ENCODE results near the gene PITRM1.

PITRM1 gene

DNA sequence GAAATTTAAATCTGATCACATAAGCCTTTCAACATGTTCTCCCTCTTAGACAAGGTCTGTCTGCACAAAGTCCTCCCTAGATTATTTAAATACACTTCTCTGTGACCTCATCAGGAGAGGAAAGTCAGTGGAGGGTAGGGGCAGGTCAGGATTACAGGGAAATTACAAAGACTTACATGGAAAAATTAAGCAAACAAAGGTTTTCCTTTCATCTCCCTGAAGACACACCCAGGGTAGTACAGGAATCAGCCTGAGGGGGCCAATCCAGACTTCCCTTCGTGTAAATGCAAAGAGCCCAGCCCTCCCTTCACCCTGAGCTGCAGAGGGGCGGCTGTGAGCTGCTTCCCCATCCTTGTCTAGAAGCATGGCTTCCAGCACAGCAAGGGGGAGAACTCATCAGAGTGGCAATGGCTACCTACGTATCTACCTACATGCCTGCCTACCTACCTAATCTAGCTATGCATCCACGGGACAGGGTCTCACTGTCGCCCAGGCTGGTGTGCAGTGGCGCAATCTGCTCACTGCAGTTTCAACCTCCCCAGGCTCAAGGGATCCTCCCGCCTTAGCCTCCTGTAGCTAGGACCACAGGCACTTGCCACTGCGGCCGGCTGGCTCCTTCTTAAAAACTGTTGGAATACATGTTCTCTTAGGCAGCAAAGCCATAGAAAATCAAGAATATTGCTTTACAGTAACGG, 33.2 kb downstream of the PITRM1 start:
- no peak for DNase-seq (ENCODE audit: low read depth)

GRCh38 chr10:3137958-3138726, 34.4 kb downstream of the PITRM1 start:
- no peak for DNase-seq (ENCODE audit: low read depth)

GRCh38 chr10:3136763-3137611, 35.6 kb downstream of the PITRM1 start:
- peak; percentile 67 for DNase-seq (ENCODE audit: low read depth)

DNA sequence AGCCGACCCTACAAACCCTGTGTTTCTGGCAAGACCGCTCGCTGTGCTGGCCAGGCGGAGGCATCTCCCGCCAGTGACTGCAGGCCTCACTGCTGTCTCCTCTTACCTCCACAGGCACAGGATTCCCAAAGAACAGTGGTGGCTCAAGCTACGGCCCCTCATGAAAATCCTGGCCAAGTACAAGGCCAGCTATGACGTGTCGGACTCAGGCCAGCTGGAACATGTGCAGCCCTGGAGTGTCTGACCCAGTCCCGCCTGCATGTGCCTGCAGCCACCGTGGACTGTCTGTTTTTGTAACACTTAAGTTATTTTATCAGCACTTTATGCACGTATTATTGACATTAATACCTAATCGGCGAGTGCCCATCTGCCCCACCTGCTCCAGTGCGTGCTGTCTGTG, 36.2 kb downstream of the PITRM1 start:
- peak; percentile 4 for DNase-seq (ENCODE audit: low read depth)

GRCh38 chr10:3135006-3135405, 37.6 kb downstream of the PITRM1 start:
- no peak for DNase-seq (ENCODE audit: low read depth)

DNA sequence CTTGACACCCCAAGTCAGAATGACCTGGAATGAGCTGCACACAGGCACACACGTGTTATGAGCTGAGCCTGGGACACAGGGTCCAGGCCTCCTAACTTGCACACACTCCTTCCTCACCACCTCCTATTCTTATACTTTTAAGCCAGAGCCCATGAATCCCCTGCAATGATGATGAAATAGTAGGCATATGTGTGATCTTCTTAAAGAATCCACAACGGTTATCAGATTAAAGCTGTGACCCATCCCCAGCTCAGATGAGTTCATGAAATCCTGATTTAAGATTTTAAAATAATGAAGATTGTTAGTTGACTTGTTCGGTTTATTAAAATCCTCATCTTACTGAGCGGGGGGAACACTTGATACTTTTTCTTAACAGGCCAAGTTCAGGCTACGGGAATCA, 38.6 kb downstream of the PITRM1 start:
- no peak for DNase-seq (ENCODE audit: low read depth)

- DNase-seq (ENCODE audit: low read depth): no peak
Observed at GRCh38 chr10:3132036-3133025, 40.3 kb downstream of the PITRM1 start.

DNA sequence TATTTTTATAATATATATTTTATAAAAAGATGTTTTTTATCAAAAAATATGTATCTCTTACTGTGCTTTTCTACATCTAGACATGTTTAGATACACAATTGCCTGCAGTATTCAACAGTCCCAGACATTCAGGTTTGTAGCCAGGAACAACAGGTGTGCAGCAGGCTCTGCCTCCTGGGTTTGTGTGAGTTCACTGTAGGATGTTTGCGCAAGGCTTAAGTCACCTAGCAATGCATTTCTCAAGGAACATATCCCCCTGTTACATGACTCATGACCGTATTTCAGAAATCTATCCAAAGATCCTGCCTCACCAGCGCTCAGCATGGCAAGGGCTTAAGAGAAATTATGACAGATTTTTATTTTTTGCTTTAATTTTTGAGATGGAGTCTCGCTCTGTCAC, 41.5 kb downstream of the PITRM1 start:
- no peak for DNase-seq (ENCODE audit: low read depth)

DNA sequence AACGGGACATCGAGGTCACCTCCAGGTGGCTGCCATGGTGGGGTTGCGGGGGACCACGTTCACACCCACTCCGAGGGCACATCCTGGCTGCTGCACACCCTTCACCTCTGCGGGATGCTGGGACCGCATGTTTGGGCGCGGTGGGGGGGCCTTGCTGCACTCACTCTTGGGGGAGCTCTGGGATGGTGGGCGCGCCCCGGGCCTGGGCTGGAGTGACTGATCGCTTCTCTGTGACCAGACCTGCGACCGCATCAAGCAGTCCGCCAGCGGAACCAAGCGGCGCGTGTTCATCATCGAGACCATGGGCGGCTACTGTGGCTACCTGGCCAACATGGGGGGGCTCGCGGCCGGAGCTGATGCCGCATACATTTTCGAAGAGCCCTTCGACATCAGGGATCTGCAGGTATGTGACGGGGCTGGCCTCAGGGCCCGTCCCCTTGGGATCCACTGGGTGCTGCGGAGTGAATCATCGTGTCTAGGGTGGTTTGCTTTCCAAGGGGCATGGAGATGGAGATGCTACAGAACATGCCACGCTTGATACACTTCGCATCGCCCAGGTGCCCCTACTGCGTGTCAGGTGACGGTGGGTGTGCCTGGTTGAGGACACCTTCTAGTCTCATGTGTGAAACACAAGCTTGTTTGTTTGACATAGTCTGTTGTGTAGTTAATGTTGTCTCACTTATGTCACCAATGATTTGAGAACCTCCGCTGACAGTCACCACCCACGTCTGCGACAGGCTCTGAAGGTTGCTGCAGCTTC, 42.8 kb downstream of the PITRM1 start:
- DNase-seq (ENCODE audit: low read depth): no peak

- DNase-seq (ENCODE audit: low read depth): no peak
Observed at GRCh38 chr10:3128379-3129130, 44.0 kb downstream of the PITRM1 start.

DNA sequence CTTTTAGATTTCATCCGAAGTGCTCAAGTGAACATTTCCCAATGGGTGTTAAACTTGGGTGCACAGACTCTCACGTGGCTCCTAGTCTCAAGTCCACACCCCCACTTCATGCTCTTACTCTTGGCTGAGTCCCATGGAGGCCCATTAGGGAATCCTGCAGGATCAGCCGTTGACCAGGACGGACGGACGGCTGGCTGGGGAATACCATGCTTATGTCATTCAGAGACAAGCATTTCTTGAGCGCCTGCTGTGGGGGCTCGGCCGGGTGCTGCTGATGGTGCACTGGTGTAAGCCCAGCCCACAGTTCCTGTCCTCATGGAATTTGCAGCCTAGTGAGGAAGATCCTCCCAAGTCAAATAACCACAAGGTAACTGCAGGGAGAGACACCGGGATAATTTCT, 44.7 kb downstream of the PITRM1 start:
- no peak for DNase-seq (ENCODE audit: low read depth)

DNA sequence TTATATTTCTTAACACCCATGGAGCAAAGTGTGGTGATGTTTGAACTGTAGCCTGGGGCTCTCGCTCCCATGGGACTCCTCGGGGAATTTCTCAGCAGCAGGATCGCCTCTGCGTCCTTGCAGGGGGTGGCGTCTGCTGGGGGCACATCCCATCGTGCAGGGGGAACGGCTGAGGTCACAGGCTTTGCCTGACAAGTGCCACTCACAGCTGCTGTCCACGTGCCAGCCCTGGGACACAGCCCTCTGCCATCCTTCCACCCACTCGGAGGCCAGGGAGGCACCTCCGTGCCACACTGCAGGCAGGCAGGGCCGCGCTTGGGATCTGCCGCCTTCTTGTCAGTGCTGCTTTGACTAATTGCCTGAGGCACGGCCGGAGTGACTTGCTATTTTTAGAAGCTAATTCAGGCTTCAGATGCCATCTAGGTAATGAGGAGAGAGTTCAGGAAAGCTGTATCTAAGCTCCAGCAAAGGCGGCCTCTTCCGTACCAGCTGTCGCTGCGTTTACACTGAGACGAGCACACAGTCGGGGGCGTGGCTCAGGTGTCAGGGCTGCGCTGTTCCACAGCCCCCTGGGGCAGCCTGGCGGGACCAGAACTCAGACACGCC, 45.7 kb downstream of the PITRM1 start:
- DNase-seq (ENCODE audit: low read depth): no peak

- no peak for DNase-seq (ENCODE audit: low read depth)
Observed at GRCh38 chr10:3126249-3126648, 46.3 kb downstream of the PITRM1 start.

GRCh38 chr10:3125527-3126170, 46.9 kb downstream of the PITRM1 start:
- no peak for DNase-seq (ENCODE audit: low read depth)

- DNase-seq (ENCODE audit: low read depth): no peak
Observed at GRCh38 chr10:3124412-3125175, 48.0 kb downstream of the PITRM1 start.

DNA sequence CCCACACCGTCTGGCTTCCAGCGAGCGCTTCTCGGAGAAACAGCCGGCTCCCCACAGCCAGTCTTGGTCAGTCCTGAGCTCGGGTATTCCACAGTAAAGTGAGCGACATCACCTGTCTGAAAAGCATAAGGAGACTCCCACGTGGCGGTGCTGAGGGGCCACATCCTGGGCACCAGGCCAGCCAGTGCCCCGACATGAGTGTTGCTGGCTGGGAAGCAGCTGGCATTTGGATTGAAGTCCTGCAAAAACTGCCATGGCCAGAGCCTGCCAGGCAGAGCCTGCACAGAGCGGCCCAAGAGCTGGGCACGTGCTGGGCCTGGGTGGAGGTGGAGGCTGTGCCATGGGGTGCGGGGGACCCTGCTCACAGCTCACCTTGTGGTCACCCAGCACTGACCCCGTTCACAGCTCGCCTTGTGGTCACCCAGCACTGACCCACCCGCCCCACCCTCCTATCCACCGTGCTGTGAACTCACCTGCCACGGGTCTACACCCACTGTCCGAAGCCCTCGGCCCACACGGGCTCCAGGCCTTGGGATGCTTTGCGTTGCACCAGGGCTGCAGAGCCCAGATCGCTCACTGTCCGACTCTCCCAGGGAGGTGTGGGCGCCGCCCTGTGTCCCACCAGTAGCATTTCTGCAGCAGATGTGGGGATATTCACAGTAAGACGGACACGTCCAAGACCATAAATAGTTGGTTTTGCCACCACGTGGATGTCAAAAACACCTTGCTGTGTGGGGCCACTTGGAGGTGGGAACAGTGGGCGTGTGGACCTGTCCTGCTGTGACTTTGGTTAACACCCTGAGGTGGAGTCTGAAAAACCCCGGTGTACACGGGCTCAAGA, 48.8 kb downstream of the PITRM1 start:
- DNase-seq (ENCODE audit: low read depth): no peak

- DNase-seq (ENCODE audit: low read depth): no peak
Observed at GRCh38 chr10:3122486-3123205, 49.9 kb downstream of the PITRM1 start.

Measured in fibroblast of the conjunctiva (primary cell).